T-helper 2 cell treated with Interferon-gamma antibody and Interleukin-4, amounts not matched to agents 100 ng/mL and 5 ng/mL, for 36 hours (primary cell): ENCODE measurements around the gene PGBD1. TPM values are rescaled to one million over a fixed set of nuclear protein-coding genes. Genes with fewer than 3 reads are reported as not detected.

Experiments used
- intact Hi-C: fragments of 100-400 bp; cut with micrococcal nuclease; formaldehyde crosslinking; loops from one replicate; pipeline ENCODE4 v1.15.1; 2023
- total RNA-seq: library from RNA; stranded (reverse); gene quantifications from 2 replicates; pipeline ENCODE4 v1.2.3, GENCODE V29; 2022

The PGBD1 gene, protein sequence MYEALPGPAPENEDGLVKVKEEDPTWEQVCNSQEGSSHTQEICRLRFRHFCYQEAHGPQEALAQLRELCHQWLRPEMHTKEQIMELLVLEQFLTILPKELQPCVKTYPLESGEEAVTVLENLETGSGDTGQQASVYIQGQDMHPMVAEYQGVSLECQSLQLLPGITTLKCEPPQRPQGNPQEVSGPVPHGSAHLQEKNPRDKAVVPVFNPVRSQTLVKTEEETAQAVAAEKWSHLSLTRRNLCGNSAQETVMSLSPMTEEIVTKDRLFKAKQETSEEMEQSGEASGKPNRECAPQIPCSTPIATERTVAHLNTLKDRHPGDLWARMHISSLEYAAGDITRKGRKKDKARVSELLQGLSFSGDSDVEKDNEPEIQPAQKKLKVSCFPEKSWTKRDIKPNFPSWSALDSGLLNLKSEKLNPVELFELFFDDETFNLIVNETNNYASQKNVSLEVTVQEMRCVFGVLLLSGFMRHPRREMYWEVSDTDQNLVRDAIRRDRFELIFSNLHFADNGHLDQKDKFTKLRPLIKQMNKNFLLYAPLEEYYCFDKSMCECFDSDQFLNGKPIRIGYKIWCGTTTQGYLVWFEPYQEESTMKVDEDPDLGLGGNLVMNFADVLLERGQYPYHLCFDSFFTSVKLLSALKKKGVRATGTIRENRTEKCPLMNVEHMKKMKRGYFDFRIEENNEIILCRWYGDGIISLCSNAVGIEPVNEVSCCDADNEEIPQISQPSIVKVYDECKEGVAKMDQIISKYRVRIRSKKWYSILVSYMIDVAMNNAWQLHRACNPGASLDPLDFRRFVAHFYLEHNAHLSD
- 2.4 and 2.8 TPM in 2 replicates for total RNA-seq

DNA sequence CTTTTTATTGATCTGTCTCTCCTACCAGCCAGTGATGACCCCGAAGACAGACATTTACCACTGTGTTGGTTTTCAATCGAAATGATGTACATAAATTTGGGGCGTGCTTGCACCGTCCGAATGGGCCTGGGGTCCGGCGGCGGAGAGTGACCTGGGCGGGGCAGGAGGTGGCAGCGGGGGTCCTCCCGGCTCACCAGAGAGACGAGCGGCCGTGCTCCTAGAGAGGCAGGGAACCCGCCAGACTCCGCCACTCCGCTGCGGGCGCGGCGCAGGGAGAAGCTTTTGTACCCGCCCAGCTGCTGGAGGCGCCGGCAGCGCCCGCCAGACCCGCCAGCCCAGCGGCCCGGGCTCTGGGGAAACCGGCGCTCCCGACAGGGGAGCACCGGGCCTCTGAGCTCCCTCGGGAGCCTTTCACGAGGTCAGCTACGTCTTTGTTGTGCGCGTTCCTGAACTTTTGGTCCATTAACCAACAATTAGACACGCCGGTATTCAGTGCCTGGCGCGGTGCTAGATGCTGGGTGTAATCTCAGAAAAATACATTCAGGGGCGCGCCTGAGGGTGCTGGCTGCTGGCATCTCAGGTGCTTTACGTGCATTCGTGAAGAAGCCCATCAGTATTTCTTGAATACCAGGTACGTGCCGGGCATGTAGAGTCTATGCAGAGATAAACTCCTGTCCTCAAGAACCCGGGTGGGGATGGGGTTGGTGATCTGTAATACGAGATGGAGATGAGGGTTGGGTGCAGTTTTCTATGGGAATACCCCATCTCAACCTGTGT, at the start of gene PGBD1:
Gene PGBD1 (plus strand): TSS at position 285 of the 777 bp plus-strand sequence. CDS start 2,242 bp downstream, outside the sequence.
- intact Hi-C loops: no loop called here

DNA sequence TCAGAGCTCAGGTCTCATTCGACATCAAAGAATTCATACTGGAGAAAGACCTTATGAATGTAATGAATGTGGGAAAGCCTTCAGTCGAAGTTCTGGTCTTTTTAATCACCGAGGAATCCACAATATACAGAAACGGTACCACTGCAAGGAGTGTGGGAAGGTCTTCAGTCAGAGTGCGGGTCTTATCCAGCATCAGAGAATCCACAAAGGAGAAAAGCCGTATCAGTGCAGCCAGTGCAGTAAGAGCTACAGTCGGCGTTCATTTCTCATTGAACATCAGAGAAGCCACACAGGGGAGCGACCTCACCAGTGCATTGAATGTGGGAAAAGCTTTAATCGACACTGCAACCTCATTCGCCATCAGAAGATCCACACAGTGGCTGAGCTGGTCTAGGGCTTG, 48.6 kb upstream of the PGBD1 start:
- intact Hi-C loops: no loop called here

GRCh38 chr6:28235912-28236452, 45.4 kb upstream of the PGBD1 start:
- intact Hi-C loops: no loop called here

DNA sequence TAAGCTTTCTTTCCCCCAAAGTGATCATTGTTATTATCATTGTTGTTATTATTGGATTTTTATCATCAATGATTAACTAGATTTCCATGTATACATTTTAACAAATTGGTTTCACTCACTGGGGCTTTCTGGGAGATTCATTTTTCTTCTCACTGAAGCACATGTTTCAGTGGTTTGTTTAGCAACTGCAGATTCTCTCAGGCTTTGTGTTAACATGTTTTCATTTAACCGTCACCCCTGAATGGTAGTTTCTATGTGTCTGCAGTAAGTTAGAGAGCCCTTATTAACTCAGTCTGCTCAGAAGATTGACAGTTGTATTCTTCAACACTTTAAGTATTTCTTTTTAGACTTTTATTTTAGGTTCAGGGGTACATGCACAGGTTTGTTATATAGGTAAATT, 41.7 kb upstream of the PGBD1 start:
- intact Hi-C loops: no loop called here

- intact Hi-C loops: no loop called here
These were observed 40.9 kb upstream of the PGBD1 start for GRCh38 chr6:28240471-28240870.

GRCh38 chr6:28243946-28244345, 37.4 kb upstream of the PGBD1 start:
- intact Hi-C loops: no loop called here

GRCh38 chr6:28245206-28245941, 36.0 kb upstream of the PGBD1 start:
- intact Hi-C loops: no loop called here

- intact Hi-C loops: no loop called here
These were observed 32.5 kb upstream of the PGBD1 start for GRCh38 chr6:28248916-28249315.

DNA sequence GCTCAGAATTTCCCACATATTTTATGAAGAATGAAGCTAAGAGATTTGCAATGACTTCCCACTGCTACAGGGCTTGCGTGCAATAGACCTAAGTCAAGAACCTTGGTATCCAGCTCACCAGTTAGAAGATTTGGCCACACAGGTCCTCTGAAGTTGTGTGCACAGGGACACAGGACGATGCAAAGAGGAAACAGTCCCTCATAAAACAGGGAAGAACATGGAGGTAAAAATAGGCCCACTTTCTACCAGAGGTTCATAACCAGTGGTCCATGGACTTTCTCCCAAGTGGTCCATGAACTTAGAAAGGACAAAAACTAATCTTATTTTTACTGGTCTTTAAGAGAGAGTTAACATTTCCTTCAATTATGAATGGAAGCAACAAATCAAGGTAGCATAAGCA, 30.6 kb upstream of the PGBD1 start:
- intact Hi-C loops: no loop called here

GRCh38 chr6:28251661-28252008, 29.7 kb upstream of the PGBD1 start:
- intact Hi-C loops: loop anchor here (1.0 kb wide), 3 partner anchors 16 to 148 kb away; partner anchors contain the start of genes ZKSCAN8, ZSCAN12 and ZSCAN26

GRCh38 chr6:28252009-28252975, 29.1 kb upstream of the PGBD1 start, which contains the start of gene ZKSCAN4:
Gene ZKSCAN4 (minus strand): TSS chr6:28252269. CDS start chr6:28251980, 289 bp downstream.
- intact Hi-C loops: loop anchor here (1.0 kb wide), 3 partner anchors 15 to 147 kb away; partner anchors contain the start of genes ZKSCAN8, ZSCAN12 and ZSCAN26

DNA sequence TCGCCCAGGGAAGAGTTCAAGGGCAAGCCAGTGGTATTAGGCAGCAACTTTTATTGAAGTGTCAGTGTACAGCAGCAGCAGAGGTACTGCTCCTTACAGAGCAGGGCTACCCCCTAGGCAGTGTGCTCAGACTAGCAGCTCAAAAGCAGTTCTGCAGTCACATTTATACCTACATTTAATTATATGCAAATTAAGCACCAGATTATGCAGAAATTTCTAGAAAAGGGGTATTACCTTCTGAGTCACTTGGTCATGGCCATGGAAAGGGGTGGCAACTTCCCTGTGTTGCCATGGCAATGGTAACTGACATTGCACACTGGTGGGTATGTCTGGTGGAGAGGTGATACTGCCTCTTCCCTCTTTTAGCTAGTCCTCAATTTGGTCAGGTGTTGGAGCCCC, 27.3 kb upstream of the PGBD1 start:
- intact Hi-C loops: no loop called here

GRCh38 chr6:28257042-28257441, 24.3 kb upstream of the PGBD1 start:
- intact Hi-C loops: no loop called here

DNA sequence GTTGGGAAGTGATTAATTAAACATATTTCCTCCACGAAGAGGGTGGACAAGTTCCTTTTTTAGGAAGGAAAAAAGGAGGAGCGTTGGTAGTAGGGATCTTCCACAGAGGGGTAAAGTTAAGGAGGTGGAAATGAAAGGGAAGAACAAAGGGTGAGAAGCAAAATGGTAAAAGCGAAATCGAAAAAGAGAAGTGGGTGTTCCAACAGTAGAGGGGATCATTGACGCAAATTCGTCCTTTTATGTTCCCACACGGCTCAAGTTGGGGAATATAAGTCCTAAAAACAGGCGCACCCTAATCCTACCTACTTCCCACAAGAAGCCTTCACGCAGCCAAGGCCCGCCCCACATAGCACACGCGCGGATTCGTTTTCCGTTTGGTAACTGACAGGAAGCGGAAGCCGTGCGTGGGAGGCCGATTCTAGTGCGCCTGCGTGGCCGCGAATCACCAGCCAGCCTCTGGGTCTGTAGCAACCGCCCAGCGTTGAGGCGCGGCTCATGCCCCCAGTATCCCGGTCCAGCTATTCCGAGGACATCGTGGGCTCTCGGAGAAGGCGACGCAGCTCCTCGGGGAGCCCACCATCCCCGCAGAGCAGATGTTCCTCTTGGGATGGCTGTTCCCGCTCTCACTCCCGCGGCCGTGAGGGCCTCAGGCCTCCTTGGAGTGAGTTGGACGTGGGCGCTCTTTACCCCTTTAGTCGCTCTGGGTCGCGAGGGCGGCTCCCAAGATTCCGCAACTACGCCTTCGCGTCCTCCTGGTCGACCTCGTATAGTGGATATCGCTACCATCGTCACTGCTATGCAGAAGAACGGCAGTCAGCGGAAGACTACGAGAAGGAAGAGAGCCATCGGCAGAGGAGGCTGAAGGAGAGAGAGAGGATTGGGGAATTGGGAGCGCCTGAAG, 22.2 kb upstream of the PGBD1 start, which contains the start of gene NKAPL:
Gene NKAPL (plus strand): TSS at position 421 of the 901 bp plus-strand sequence. CDS start 75 bp downstream, at position 496.
- intact Hi-C loops: no loop called here

DNA sequence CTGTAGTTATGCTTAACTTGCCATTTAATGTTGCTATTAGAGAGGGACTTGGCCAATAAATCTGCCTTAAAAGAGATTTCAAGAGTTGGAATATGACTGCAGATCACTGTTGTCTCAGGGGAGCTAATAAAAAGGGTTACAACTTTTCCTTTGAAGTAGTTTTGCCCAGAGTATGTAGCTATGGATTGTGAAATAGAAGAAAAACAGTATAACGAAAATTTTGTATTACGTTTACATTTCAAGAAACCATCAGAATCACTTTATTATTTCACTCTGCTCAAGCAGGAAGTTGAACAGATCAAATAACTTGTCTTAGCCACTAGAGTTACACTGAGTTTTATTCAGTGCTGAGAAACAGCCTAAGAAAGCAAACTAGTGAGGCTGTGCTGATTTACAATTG, 17.4 kb upstream of the PGBD1 start:
- intact Hi-C loops: no loop called here

GRCh38 chr6:28264834-28265401, 16.5 kb upstream of the PGBD1 start:
- intact Hi-C loops: loop anchor here (5.0 kb wide), 3 partner anchors 72 to 132 kb away; partner anchors contain the start of genes ZKSCAN8, ZSCAN12 and ZSCAN31

GRCh38 chr6:28266563-28266961, 14.8 kb upstream of the PGBD1 start:
- intact Hi-C loops: loop anchor here (5.0 kb wide), 3 partner anchors 71 to 131 kb away; partner anchors contain the start of genes ZKSCAN8, ZSCAN12 and ZSCAN31
